DMS 273 (cell line): ENCODE measurements around the gene INTS14.

Experiments used
- DNase-seq: peaks from one replicate; lab custom pipeline; 2025; ENCODE audit not compliant: unreplicated experiment; lab: John Stamatoyannopoulos, UW

INTS14 gene

GRCh38 chr15:65610871-65611718 is at the start of gene INTS14:
INTS14 (minus strand) TSS chr15:65611131; CDS start chr15:65607380, 3,751 bp downstream.
- DNase-seq: peak; percentile 98

- DNase-seq: no peak
Observed at GRCh38 chr15:65659502-65660052, 48.6 kb upstream of the INTS14 start.

- no peak for DNase-seq
Observed at GRCh38 chr15:65655457-65655856, 44.5 kb upstream of the INTS14 start.

- DNase-seq: no peak
Observed at GRCh38 chr15:65655026-65655425, 44.1 kb upstream of the INTS14 start.

GRCh38 chr15:65653801-65654521 is 43.0 kb upstream of the INTS14 start:
- DNase-seq: no peak

- DNase-seq: no peak
Observed at GRCh38 chr15:65653341-65653740, 42.4 kb upstream of the INTS14 start.

GRCh38 chr15:65651831-65652749 is 41.2 kb upstream of the INTS14 start:
- DNase-seq: no peak

- DNase-seq: no peak
Observed at GRCh38 chr15:65651042-65651322, 40.1 kb upstream of the INTS14 start.

GRCh38 chr15:65650312-65651041 is 39.5 kb upstream of the INTS14 start:
- no peak for DNase-seq

GRCh38 chr15:65646486-65646885 is 35.6 kb upstream of the INTS14 start:
- DNase-seq: no peak

GRCh38 chr15:65645392-65645791 is 34.5 kb upstream of the INTS14 start:
- no peak for DNase-seq

GRCh38 chr15:65644282-65644681 is 33.4 kb upstream of the INTS14 start:
- DNase-seq: no peak

GRCh38 chr15:65642594-65642993 is 31.7 kb upstream of the INTS14 start:
- DNase-seq: no peak

GRCh38 chr15:65641768-65642475 is 31.0 kb upstream of the INTS14 start:
- peak; percentile 63 for DNase-seq

GRCh38 chr15:65639509-65639908 is 28.6 kb upstream of the INTS14 start:
- DNase-seq: no peak

GRCh38 chr15:65638681-65639089 is 27.8 kb upstream of the INTS14 start:
- peak; percentile 83 for DNase-seq

GRCh38 chr15:65638109-65638508 is 27.2 kb upstream of the INTS14 start:
- no peak for DNase-seq

- DNase-seq: no peak
Observed at GRCh38 chr15:65634356-65634755, 23.4 kb upstream of the INTS14 start.

GRCh38 chr15:65633752-65634151 is 22.8 kb upstream of the INTS14 start:
- DNase-seq: no peak
